Endothelial cell of umbilical vein (primary cell): ENCODE results near the gene GABRR3. TPM values are rescaled to one million over a fixed set of nuclear protein-coding genes. Genes with fewer than 3 reads are reported as not detected.

Experiments
- BruUV-seq: library from RNA; stranded (reverse); fragments of 400-500 nt; replicated peaks from 2 replicates; lab custom pipeline; 2021; lab: Mats Ljungman, UMichigan
- CTCF ChIA-PET: fragments of 300-600, 350-600 bp; sonication (Branson Sonifier 250); formaldehyde crosslinking; loops from one replicate; lab custom pipeline; 2021; ENCODE audit warnings: antibody characterized with exemption, inconsistent platforms; lab: Charles Lee
- POLR2A ChIA-PET: fragments of 300-600, 350-600 bp; sonication (Branson Sonifier 250); formaldehyde crosslinking; loops from one replicate; lab custom pipeline; 2021; ENCODE audit warnings: antibody characterized with exemption, inconsistent platforms; lab: Charles Lee
- DNase-seq: peaks from one replicate; pipeline ENCODE4 v3.0.0-alpha.2; 2011; ENCODE audit warnings: low read depth, low spot score
- FAIRE-seq: peaks from 2 replicates; lab custom pipeline; 2011; peaks lifted over from hg19 to GRCh38; lab: Jason Lieb, UNC
- H2AFZ ChIP-seq: 2 replicates; pipeline ENCODE4 v1.6.0; 2012; ENCODE audit warnings: low read depth, low read length, control low read depth, inconsistent platforms
- H3K27ac ChIP-seq: 2 replicates; pipeline ENCODE4 v1.5.1; 2011; ENCODE audit warnings: low read depth, mild to moderate bottlenecking, control low read depth, low read length, moderate library complexity; ENCODE audit not compliant: insufficient read depth
- H3K27me3 ChIP-seq, 2 experiments: 2 replicates each; pipeline versions ENCODE4 v1.6.0 to v1.6.1; 2011; ENCODE audit warnings: low read length in 2 of 2, mixed read lengths in 1 of 2; ENCODE audit not compliant: control insufficient read depth in 2 of 2, insufficient read depth in 2 of 2
- H3K36me3 ChIP-seq, 2 experiments: 2 replicates in 1 of 2; 3 replicates in 1 of 2; pipeline ENCODE4 v1.5.1; 2011; ENCODE audit warnings: low read length in 2 of 2, mild to moderate bottlenecking in 1 of 2, moderate library complexity in 1 of 2; ENCODE audit not compliant: control insufficient read depth in 2 of 2, insufficient read depth in 2 of 2; ENCODE audit errors: extremely low read depth in 1 of 2
- H3K4me1 ChIP-seq: 3 replicates; pipeline ENCODE4 v1.5.1; 2011; ENCODE audit warnings: mild to moderate bottlenecking, low read length; ENCODE audit not compliant: control insufficient read depth, insufficient read depth; ENCODE audit errors: extremely low read depth
- H3K4me2 ChIP-seq: 2 replicates; pipeline ENCODE4 v1.6.1; 2011; ENCODE audit warnings: low read length, control low read depth, mixed read lengths; ENCODE audit not compliant: insufficient read depth
- H3K4me3 ChIP-seq, 3 experiments: fragments of 200-600 bp in 1 of 3; sonication (generic), shearing (Covaris generic) in 1 of 3; replicated peaks in 1 of 3; 2 replicates each; pipeline ENCODE4 v1.5.1; 2011 to 2016; ENCODE audit warnings: control low read depth in 3 of 3, low read length in 3 of 3, mild to moderate bottlenecking in 2 of 3, inconsistent platforms in 1 of 3, low read depth in 1 of 3, moderate library complexity in 1 of 3; ENCODE audit not compliant: insufficient read depth in 1 of 3
- H3K79me2 ChIP-seq: 2 replicates; pipeline ENCODE4 v1.6.0; 2012; ENCODE audit warnings: low read length, inconsistent platforms; ENCODE audit not compliant: control insufficient read depth, insufficient read depth
- H3K9ac ChIP-seq: replicated peaks from 2 replicates; pipeline ENCODE3; 2011; ENCODE audit warnings: low read length, control low read depth; ENCODE audit not compliant: insufficient read depth; ENCODE audit errors: extremely low read depth
- H3K9me1 ChIP-seq: replicated peaks from 3 replicates; pipeline ENCODE4 v1.6.0; 2011; ENCODE audit warnings: mild to moderate bottlenecking, low read length; ENCODE audit not compliant: control insufficient read depth, insufficient read depth; ENCODE audit errors: extremely low read depth
- H3K9me3 ChIP-seq: replicated peaks from 2 replicates; pipeline ENCODE4 v1.5.1; 2012; ENCODE audit warnings: low read length, inconsistent platforms; ENCODE audit not compliant: control insufficient read depth, insufficient read depth
- H4K20me1 ChIP-seq: replicated peaks from 2 replicates; pipeline ENCODE3; 2011; ENCODE audit warnings: mild to moderate bottlenecking, low read length; ENCODE audit not compliant: control insufficient read depth, insufficient read depth; ENCODE audit errors: extremely low read depth
- CTCF ChIP-seq, 2 donors: IDR thresholded peaks; 1 replicate in 1 of 2; 2 replicates in 1 of 2; pipeline ENCODE4 v1.5.1; 2011; ENCODE audit warnings: low read length in 2 of 2, mild to moderate bottlenecking in 2 of 2, moderate library complexity in 2 of 2, control low read depth in 1 of 2, inconsistent platforms in 1 of 2, low read depth in 1 of 2; ENCODE audit not compliant: insufficient read depth in 1 of 2; ENCODE audit errors: extremely low read depth in 1 of 2
- EZH2 ChIP-seq: IDR thresholded peaks from 2 replicates; pipeline ENCODE4 v1.6.1; 2012; ENCODE audit warnings: borderline replicate concordance, low read depth, mild to moderate bottlenecking, moderate library complexity, low read length, inconsistent platforms; ENCODE audit not compliant: severe bottlenecking
- FOS ChIP-seq: IDR thresholded peaks from 2 replicates; pipeline ENCODE4 v1.6.1; 2011; ENCODE audit warnings: mild to moderate bottlenecking, low read length, moderate library complexity, borderline replicate concordance; ENCODE audit not compliant: insufficient read depth
- GATA2 ChIP-seq: IDR thresholded peaks from 2 replicates; pipeline ENCODE4 v1.7.0; 2011; ENCODE audit warnings: low read depth, mild to moderate bottlenecking, moderate library complexity, mixed read lengths, low read length; ENCODE audit not compliant: insufficient read length, insufficient read depth
- JUN ChIP-seq: IDR thresholded peaks from 2 replicates; pipeline ENCODE4 v1.6.1; 2011; ENCODE audit warnings: borderline replicate concordance, low read depth; ENCODE audit not compliant: insufficient read length, insufficient read depth
- MYC ChIP-seq: IDR thresholded peaks from one replicate; pipeline ENCODE4 v1.6.1; 2011; ENCODE audit warnings: mild to moderate bottlenecking, low read depth, low read length
- POLR2A ChIP-seq: IDR thresholded peaks from 2 replicates; pipeline ENCODE4 v1.6.1; 2012; ENCODE audit warnings: low read depth, mild to moderate bottlenecking, control low read depth, low read length
- POLR2AphosphoS5 ChIP-seq: IDR thresholded peaks from 2 replicates; pipeline ENCODE4 v1.6.1; 2012; ENCODE audit warnings: low read depth, mild to moderate bottlenecking, control low read depth, low read length, moderate library complexity; ENCODE audit not compliant: insufficient read depth
- dilution Hi-C: fragments of 300-500 bp; cut with MboI; formaldehyde crosslinking; loops from one replicate; pipeline ENCODE4 v1.15.0; 2019; ENCODE audit warnings: low sequenced_read_pairs; ENCODE audit not compliant: extremely low pct_ligation_motif_present
- intact Hi-C: fragments of 100-400 bp; cut with micrococcal nuclease; formaldehyde crosslinking; loops from one replicate; pipeline ENCODE4 v1.10.0; 2022
- polyA plus RNA-seq, 4 experiments: library from polyadenylated mRNA; depleted of rRNA in 3 of 4; stranded (reverse) in 3 of 4; unstranded in 1 of 4; fragments of >200 nt; gene quantifications; 2 replicates each; pipeline versions ENCODE4 v1.2.1 to v1.2.3, GENCODE V29; 2011 to 2012; ENCODE audit warnings: missing spikeins in 1 of 4
- total RNA-seq: library from RNA; stranded (reverse); gene quantifications from 2 replicates; pipeline ENCODE4 v1.2.3, GENCODE V29; 2021
- TF ChIP-seq, protein P1 (sequence below): IDR thresholded peaks from 2 replicates; pipeline ENCODE4 v1.6.1; 2011; ENCODE audit not compliant: insufficient read depth, insufficient read length

Gene GABRR3
- total and polyA plus RNA-seq, 2 donors (not counting 3 experiments of a cell fraction or from before 2014, with no cell fraction given) = not detected

DNA sequence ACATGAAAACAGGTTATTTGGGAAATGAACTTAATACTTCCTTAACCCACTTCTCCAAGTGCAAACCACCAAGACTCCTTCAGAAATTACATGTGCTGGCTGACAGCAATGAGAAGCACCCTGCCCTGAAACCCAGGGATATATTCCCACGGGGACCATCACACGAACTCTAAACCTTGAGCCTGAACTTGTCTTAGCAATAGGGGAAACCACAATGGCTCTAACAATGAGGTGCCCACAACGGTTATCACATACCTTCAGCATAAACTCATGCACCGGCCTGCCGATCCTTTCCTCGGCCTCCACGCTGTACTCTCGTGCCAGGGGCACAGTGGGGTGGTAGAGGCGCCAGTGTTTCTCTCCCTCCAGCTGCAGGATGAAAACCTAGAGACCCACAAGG is 76.3 kb downstream of the GABRR3 start:
- H3K4me3 ChIP-seq = no peak overlapping the region
- intact Hi-C loops = no loop called here
- TF ChIP-seq GATA2 (no peak), POLR2A (no peak)
- TF ChIP-seq, protein P1, sequence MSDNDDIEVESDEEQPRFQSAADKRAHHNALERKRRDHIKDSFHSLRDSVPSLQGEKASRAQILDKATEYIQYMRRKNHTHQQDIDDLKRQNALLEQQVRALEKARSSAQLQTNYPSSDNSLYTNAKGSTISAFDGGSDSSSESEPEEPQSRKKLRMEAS = no peak

DNA sequence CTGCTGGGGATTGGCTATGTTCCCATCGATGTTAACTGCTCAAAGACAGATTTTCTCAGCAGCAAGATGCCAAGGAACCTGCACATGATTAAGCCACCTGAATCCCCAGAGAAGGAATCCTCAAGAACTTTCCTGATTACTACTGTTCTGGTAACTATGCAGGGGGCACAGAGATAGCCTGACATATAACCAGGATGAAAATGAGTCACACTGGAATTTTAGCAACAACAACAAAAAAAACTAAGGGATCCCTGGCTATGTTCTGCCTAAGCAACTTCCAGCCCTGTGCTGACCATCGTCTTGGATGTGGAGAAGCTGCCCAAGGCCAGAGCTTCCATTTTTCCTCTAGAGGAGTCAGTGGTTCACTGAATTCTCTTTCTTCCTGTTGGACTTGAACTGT is 76.7 kb downstream of the GABRR3 start:
- Histone ChIP-seq H3K27me3 (no peaks in the 10 kb centered on the region), H3K4me1 (no peaks in the 10 kb centered on the region), H3K36me3 (peaks cover 4 to 12% of the 10 kb centered on the region in 2 experiments), H3K4me2 (no peak overlapping the region), H3K27ac (no peak overlapping the region), H3K4me3 (no peak overlapping the region), H2AFZ (no peak overlapping the region), H3K9ac (no peak overlapping the region), H4K20me1 (no peaks in the 10 kb centered on the region), H3K9me1 (no peaks in the 10 kb centered on the region), H3K79me2 (peaks cover 14% of the 10 kb centered on the region), H3K9me3 (no peaks in the 10 kb centered on the region)
- ChIA-PET CTCF (no interaction called here), POLR2A (no interaction called here)
- intact Hi-C loops (no loop called here), dilution Hi-C loops (no loop called here)
- no peak for TF ChIP-seq JUN
- no peak for TF ChIP-seq POLR2AphosphoS5
- TF ChIP-seq CTCF (IDR thresholded peaks at IDR 0.05; ENCODE audit: extremely low read depth in 1 of 2, insufficient read depth in 1 of 2, low read depth in 1 of 2, low read length in 2 of 2) = no peak
- TF ChIP-seq GATA2 = no peak
- TF ChIP-seq MYC = no peak
- TF ChIP-seq FOS = no peak
- no peak for TF ChIP-seq EZH2
- TF ChIP-seq, protein P1 = no peak
- TF ChIP-seq POLR2A = no peak
- no peak for DNase-seq
- no TSS peak for BruUV-seq
- FAIRE-seq = no peak

More for the DNA sequence above, 76.3 kb downstream of the GABRR3 start:
- H3K9ac ChIP-seq = no peak overlapping the region
- no peak overlapping the region for H2AFZ ChIP-seq
- ChIA-PET POLR2A (no interaction called here), CTCF (no interaction called here)
- H4K20me1 ChIP-seq = no peaks in the 10 kb centered on the region
- DNase-seq (no peak), FAIRE-seq (no peak)
- no peaks in the 10 kb centered on the region for H3K9me1 ChIP-seq
- H3K4me2 ChIP-seq = no peak overlapping the region
- no peaks in the 10 kb centered on the region for H3K9me3 ChIP-seq
- H3K36me3 ChIP-seq = peaks cover 4 to 12% of the 10 kb centered on the region in 2 experiments
- dilution Hi-C loops = no loop called here
- no peaks in the 10 kb centered on the region for H3K4me1 ChIP-seq
- no peaks in the 10 kb centered on the region for H3K27me3 ChIP-seq
- H3K27ac ChIP-seq = no peak overlapping the region
- H3K79me2 ChIP-seq = peaks cover 18% of the 10 kb centered on the region
- no TSS peak for BruUV-seq
